Left lung (tissue), 10 donors: Measurements from ENCODE around the gene BLMH. TPM values are rescaled to one million over a fixed set of nuclear protein-coding genes. Genes with fewer than 3 reads are reported as not detected.
"Not testable (repeated sequence)": the region's sequence is repeated elsewhere in the genome, so short reads cannot be mapped to it uniquely, and the experiment has no call there.

Source experiments
- ATAC-seq: fragments of 200-7000 bp; cut with Tn5 transposase; one replicate; pipeline ENCODE4 v1.9.1; 2020; ENCODE audit warnings: moderate library complexity
- DNase-seq, 4 donors: peaks; one replicate each; pipeline ENCODE4 v3.0.0-alpha.2; 2013 to 2020
- H3K27ac ChIP-seq, 2 donors: fragments of 200-600 bp; sonication (generic) in 1 of 2; one replicate each; pipeline versions ENCODE4 v1.5.0 to v1.8.0; 2020 to 2021
- H3K27me3 ChIP-seq, 2 donors: fragments of 200-600 bp; sonication (generic) in 1 of 2; one replicate each; pipeline versions ENCODE4 v1.5.0 to v1.8.0; 2020 to 2021
- H3K36me3 ChIP-seq, 2 donors: fragments of 200-600 bp; sonication (generic) in 1 of 2; one replicate each; pipeline versions ENCODE4 v1.5.0 to v1.8.0; 2020 to 2021
- H3K4me1 ChIP-seq, 2 donors: fragments of 200-600 bp; one replicate each; pipeline ENCODE4 v1.8.0; 2021
- H3K4me3 ChIP-seq, 2 donors: fragments of 200-600 bp; sonication (generic) in 1 of 2; one replicate each; pipeline versions ENCODE4 v1.5.0 to v1.8.0; 2020 to 2021; ENCODE audit warnings: mild to moderate bottlenecking in 1 of 2
- H3K9me3 ChIP-seq, 2 donors: fragments of 200-600 bp; sonication (generic) in 1 of 2; one replicate each; pipeline versions ENCODE4 v1.5.0 to v1.8.0; 2020 to 2021
- intact Hi-C, 2 donors: fragments of 100-400 bp; cut with DNase I; formaldehyde crosslinking; loops; one replicate each; pipeline versions ENCODE4 v1.11.2 to v1.14.2; 2022
- polyA plus RNA-seq, 6 donors: library from polyadenylated mRNA; unstranded; fragments of 120-200 nt; gene quantifications; one replicate each; pipeline ENCODE4 v1.2.1, GENCODE V29; 2013; ENCODE audit not compliant: insufficient read length in 6 of 6
- total RNA-seq, 2 donors: library from RNA; stranded (reverse); fragmentation: NEBNext Ultra II Directional; extraction: Animal tissue kit (Norgen Biotek cat#: 25700); gene quantifications; one replicate each; pipeline ENCODE4 v1.2.1, GENCODE V29; 2021
- TF ChIP-seq, protein P1 (sequence below), 2 donors: fragments of 200-600 bp; sonication (generic) in 1 of 2; IDR thresholded peaks; one replicate each; pipeline versions ENCODE4 v1.5.0 to v1.8.0; 2021; ENCODE audit warnings: antibody characterized with exemption in 2 of 2
- donor health status: DM: no; HTN: yes; CAD: no.
- donor health status: DM: no; HTN: no; CAD: no.

BLMH gene
- total and polyA plus RNA-seq, 8 donors: 30.0 to 77.3 (median 68.8) TPM

GRCh38 chr17:30234964-30235363, 56.8 kb downstream of the BLMH start:
- TF ChIP-seq, protein P1, sequence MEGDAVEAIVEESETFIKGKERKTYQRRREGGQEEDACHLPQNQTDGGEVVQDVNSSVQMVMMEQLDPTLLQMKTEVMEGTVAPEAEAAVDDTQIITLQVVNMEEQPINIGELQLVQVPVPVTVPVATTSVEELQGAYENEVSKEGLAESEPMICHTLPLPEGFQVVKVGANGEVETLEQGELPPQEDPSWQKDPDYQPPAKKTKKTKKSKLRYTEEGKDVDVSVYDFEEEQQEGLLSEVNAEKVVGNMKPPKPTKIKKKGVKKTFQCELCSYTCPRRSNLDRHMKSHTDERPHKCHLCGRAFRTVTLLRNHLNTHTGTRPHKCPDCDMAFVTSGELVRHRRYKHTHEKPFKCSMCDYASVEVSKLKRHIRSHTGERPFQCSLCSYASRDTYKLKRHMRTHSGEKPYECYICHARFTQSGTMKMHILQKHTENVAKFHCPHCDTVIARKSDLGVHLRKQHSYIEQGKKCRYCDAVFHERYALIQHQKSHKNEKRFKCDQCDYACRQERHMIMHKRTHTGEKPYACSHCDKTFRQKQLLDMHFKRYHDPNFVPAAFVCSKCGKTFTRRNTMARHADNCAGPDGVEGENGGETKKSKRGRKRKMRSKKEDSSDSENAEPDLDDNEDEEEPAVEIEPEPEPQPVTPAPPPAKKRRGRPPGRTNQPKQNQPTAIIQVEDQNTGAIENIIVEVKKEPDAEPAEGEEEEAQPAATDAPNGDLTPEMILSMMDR (IDR thresholded peaks at IDR 0.05): no peak
- no peaks in the 10 kb centered on the region for H3K9me3 ChIP-seq
- intact Hi-C loops: no loop called here
- peaks cover 7 to 48% of the 10 kb centered on the region in 2 donors for H3K4me1 ChIP-seq
- peaks cover 31 to 68% of the 10 kb centered on the region in 2 donors for H3K27me3 ChIP-seq
- H3K36me3 ChIP-seq: no peaks in the 10 kb centered on the region
- DNase-seq (no peak), ATAC-seq (no peak)
- H3K4me3 ChIP-seq: peak overlapping the region; percentile 24 to 39
- H3K27ac ChIP-seq: peak overlapping the region in 1 of 2 donors; percentile 58

DNA sequence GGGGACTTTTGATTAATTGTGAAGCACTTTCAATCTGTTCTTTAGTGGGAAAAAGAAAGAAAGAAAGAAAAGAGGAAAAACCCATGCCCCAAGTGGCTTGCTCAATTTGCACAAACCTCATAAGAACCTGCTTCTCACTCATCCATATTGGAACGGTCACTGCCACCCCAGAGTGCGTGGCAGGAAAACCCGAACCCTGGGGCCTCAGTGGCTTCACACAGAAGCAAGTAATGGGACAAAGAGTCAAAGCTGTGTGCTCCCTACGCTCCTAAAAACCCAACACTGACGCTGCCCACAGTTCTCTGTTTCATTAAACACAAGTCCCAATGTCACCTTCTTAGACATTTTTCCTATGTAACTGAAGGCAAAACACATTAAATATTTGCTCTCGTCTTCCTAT, 57.4 kb downstream of the BLMH start:
- Histone ChIP-seq H3K4me3 (peak overlapping the region in 1 of 2 donors; percentile 39), H3K27ac (peak overlapping the region in 1 of 2 donors; percentile 58)
- ATAC-seq: no peak

DNA sequence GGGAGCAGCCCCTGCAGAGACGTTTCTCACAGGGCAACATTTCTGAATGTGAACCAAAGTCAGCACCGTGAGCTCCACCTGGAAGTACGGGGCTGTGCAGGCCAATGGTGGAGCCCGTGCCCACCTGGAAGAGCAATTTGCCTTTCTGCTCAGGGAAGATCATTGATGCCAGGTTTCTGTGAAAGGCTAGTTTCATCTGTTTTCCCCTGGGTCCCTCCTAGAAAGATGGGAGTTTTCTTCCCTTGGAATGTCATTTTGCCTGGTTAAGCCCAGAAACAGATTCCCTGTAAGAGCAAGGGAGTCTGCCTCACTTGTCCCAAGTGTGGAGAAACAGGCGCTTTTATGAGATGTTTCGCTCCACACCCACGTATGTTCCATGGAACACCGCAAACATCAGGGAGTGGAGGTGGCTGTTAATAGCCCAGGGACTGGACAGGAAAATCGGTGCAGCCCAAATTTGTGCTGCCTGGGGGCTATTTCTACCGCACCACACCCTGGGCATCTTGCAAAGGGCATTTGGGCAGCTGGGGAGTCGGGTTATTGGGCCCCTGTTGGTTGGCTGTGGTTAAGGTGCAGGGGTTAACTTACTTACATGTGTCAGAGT, 58.8 kb downstream of the BLMH start:
- Histone ChIP-seq H3K27me3 (peaks cover 24 to 55% of the 10 kb centered on the region in 2 donors), H3K4me3 (peak overlapping the region in 1 of 2 donors; percentile 39), H3K27ac (no peak overlapping the region), H3K36me3 (no peaks in the 10 kb centered on the region), H3K9me3 (no peaks in the 10 kb centered on the region), H3K4me1 (peaks cover 7 to 42% of the 10 kb centered on the region in 2 donors)
- DNase-seq (no peak), ATAC-seq (no peak)
- intact Hi-C loops: no loop called here
- TF ChIP-seq, protein P1 (IDR thresholded peaks at IDR 0.05): no peak

More for the DNA sequence above, 57.4 kb downstream of the BLMH start:
- H3K4me1 ChIP-seq: peaks cover 7 to 48% of the 10 kb centered on the region in 2 donors
- peaks cover 31 to 68% of the 10 kb centered on the region in 2 donors for H3K27me3 ChIP-seq
- H3K9me3 ChIP-seq: no peaks in the 10 kb centered on the region
- intact Hi-C loops: no loop called here
- TF ChIP-seq, protein P1 (IDR thresholded peaks at IDR 0.05): no peak
- DNase-seq: no peak
- no peaks in the 10 kb centered on the region for H3K36me3 ChIP-seq

DNA sequence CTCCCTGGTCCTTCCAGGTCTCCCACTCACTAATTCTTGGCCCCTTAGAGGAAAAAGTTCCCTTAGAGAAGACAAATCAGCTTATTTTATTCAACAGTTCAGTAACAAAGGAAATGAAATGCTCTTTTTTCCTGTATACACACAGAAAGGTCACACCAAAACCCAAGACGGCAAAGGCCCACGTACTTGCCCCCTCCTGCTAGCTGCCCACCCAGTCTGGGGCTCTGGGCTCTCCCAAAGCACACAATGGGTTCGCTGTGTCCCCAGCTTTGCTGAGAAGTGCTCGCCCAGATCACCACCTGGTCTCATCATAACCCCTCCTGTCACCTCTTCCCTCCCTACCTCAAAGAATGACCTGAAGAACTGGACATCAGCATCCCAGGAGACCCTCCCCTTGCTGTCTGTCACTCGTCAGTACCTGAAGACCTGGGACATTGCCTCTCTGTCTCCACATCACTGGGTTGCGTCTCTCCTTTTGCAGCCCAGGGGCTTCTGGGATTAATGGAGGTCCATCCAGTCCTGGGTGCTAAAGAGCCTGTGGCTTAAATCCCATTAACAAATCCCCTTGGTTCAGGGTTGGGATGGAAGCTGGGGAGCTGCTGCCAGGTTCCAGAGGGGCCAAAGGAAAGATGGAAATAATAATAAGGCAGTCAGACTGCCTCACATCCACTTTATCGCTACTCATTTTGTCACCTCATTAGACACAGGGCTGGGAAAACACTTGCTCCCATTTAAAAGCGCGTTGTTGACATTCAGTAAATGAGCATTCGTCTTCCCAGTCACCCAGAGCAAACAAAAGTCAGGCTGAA, 59.5 kb downstream of the BLMH start:
- H3K27ac ChIP-seq: no peak overlapping the region
- H3K27me3 ChIP-seq: peaks cover 17 to 48% of the 10 kb centered on the region in 2 donors
- H3K9me3 ChIP-seq: no peaks in the 10 kb centered on the region
- intact Hi-C loops: no loop called here
- H3K4me3 ChIP-seq: peak overlapping the region in 1 of 2 donors; percentile 39
- ATAC-seq (no peak), DNase-seq (no peak)
- H3K36me3 ChIP-seq: no peaks in the 10 kb centered on the region
- TF ChIP-seq, protein P1 (IDR thresholded peaks at IDR 0.05): no peak
- H3K4me1 ChIP-seq: peaks cover 7 to 36% of the 10 kb centered on the region in 2 donors

DNA sequence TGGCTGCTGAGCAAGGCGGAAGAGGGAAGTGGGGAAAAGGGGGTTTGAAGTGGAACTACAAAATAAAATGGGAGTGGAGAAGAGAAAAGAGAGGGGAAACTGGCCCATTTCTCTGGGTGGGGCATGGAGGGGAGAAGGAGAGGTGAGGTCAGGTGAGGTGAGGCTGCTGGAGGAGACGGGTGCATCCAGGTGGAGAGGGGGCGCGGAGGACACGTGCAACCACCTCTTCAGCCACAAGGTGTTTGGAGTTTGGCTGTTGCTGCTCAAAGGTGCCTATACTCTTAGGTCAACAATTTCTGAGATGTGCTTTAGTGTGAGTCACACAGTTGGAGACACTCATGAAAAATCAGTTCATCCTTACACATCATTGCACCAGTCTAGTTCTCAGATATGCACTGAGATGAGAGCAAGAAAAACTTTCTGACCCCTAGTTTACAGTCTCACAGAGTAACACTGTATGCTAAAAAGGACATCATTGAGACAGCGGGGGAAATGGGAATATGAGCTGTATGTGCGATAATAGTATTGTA, 61.1 kb downstream of the BLMH start:
- H3K4me1 ChIP-seq: peaks cover 0 to 24% of the 10 kb centered on the region in 2 donors
- no peaks in the 10 kb centered on the region for H3K9me3 ChIP-seq
- peaks cover 5 to 32% of the 10 kb centered on the region in 2 donors for H3K27me3 ChIP-seq
- H3K36me3 ChIP-seq: no peaks in the 10 kb centered on the region
- TF ChIP-seq, protein P1 (IDR thresholded peaks at IDR 0.05): no peak
- intact Hi-C loops: no loop called here
- no peak for DNase-seq
- ATAC-seq: no peak
- no peak overlapping the region for H3K4me3 ChIP-seq
- peak overlapping the region in 1 of 2 donors; percentile 76 for H3K27ac ChIP-seq

- peak overlapping the region in 1 of 2 donors; percentile 76 for H3K27ac ChIP-seq
These were observed 61.7 kb downstream of the BLMH start for GRCh38 chr17:30230009-30230408.

More at GRCh38 chr17:30230009-30230408, 61.7 kb downstream of the BLMH start:
- intact Hi-C loops, H3K9me3 ChIP-seq, DNase-seq, ATAC-seq, H3K36me3 ChIP-seq, H3K4me3 ChIP-seq: not testable (repeated sequence)
- H3K27me3 ChIP-seq: peaks cover 0 to 26% of the 10 kb centered on the region in 2 donors
- H3K4me1 ChIP-seq: peaks cover 0 to 17% of the 10 kb centered on the region in 2 donors
